ENCODE measurements around the gene GOLGA1.

GOLGA1 gene

GRCh38 chr9:124828489-124829333 is 112.2 kb downstream of the GOLGA1 start:
- H3K27ac ChIP-seq (replicated peaks) = no peak overlapping the region
- no peak for TF ChIP-seq GABPA (IDR thresholded peaks at IDR 0.05; ENCODE audit: low read depth)
- no peak overlapping the region for H3K4me3 ChIP-seq (replicated peaks; ENCODE audit: insufficient read depth, low read length)
- no peaks in the 10 kb centered on the region for H3K27me3 ChIP-seq (ENCODE audit: insufficient read depth, poor library complexity, severe bottlenecking)
- no peak for DNase-seq (ENCODE audit: low read depth in 1 of 2, low spot score in 1 of 2)

Measured in HL-60 (cell line).